ENCODE results near the gene ZNF574. TPM values are rescaled to one million over a fixed set of nuclear protein-coding genes. Genes with fewer than 3 reads are reported as not detected.

The ZNF574 gene
- total RNA-seq, 1 experiment from 2014 or later: 24.6 TPM

DNA sequence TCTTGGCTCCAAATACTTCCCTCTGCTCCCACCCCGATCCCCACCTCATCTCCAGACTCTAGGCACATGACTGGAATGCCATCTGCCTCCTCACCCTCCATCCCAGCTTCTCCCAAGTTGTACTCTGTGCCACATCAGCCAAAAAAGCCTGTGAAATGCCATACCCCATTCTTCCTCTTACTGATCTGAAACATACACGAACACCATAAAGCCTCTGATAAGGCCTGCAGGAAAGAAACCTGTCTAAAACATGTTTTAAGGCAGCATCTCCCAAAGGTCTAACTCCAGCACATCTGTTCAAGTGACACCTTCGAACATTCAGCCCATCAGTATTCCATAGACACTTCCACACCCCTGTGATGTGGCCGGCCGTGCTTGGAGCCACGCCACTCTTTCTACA is 11.5 kb upstream of the ZNF574 start:
- H3K4me3 ChIP-seq (replicated peaks in 1 of 2; ENCODE audit: low read depth in 1 of 2, low read length in 2 of 2): no peak overlapping the region
- ChIA-PET RAD21 (ENCODE audit: low non-redundant PET in 1 of 2, low total read pairs in 2 of 2, uncharacterized antibody in 2 of 2, unreplicated experiment in 2 of 2) (no interaction called here), POLR2A (no interaction called here), CTCF (no interaction called here)
- no peak overlapping the region for H3K9ac ChIP-seq (ENCODE audit: low read length)
- ATAC-seq (no peak), DNase-seq (ENCODE audit: low read depth, low spot score) (no peak)
- no peaks in the 10 kb centered on the region for H4K20me1 ChIP-seq (ENCODE audit: insufficient read depth)
- no peaks in the 10 kb centered on the region for H3K9me3 ChIP-seq (ENCODE audit: control insufficient read depth in 1 of 2, insufficient read depth in 1 of 2, low read depth in 1 of 2, low read length in 2 of 2)
- no TSS peak for BruUV-seq (replicated peaks)
- no peak overlapping the region for H2AFZ ChIP-seq (ENCODE audit: low read depth, low read length, poor library complexity, severe bottlenecking)
- peaks cover 20% of the 10 kb centered on the region; the same call in 1 of the 2 replicates for H3K27me3 ChIP-seq (ENCODE audit: insufficient read depth, low read length)
- TF ChIP-seq, protein P1, sequence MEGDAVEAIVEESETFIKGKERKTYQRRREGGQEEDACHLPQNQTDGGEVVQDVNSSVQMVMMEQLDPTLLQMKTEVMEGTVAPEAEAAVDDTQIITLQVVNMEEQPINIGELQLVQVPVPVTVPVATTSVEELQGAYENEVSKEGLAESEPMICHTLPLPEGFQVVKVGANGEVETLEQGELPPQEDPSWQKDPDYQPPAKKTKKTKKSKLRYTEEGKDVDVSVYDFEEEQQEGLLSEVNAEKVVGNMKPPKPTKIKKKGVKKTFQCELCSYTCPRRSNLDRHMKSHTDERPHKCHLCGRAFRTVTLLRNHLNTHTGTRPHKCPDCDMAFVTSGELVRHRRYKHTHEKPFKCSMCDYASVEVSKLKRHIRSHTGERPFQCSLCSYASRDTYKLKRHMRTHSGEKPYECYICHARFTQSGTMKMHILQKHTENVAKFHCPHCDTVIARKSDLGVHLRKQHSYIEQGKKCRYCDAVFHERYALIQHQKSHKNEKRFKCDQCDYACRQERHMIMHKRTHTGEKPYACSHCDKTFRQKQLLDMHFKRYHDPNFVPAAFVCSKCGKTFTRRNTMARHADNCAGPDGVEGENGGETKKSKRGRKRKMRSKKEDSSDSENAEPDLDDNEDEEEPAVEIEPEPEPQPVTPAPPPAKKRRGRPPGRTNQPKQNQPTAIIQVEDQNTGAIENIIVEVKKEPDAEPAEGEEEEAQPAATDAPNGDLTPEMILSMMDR (IDR thresholded peaks at IDR 0.05 in 2 of 3, conservative IDR thresholded peaks at IDR 0.05 in 1 of 3; ENCODE audit: borderline replicate concordance in 1 of 3, insufficient read depth in 1 of 3, low read depth in 2 of 3, low read length in 2 of 3): no peak
- TF ChIP-seq ZFX (IDR thresholded peaks at IDR 0.05): no peak
- no peak for TF ChIP-seq CBX3 (IDR thresholded peaks at IDR 0.05; ENCODE audit: low read depth)
- no peak for TF ChIP-seq FOSL1 (IDR thresholded peaks at IDR 0.05; ENCODE audit: low read depth)
- TF ChIP-seq SRF (IDR thresholded peaks at IDR 0.05; ENCODE audit: low read depth): no peak
- TF ChIP-seq SIN3A (IDR thresholded peaks at IDR 0.05; ENCODE audit: low read depth): no peak
- H3K36me3 ChIP-seq (ENCODE audit: control insufficient read depth in 1 of 2, insufficient read depth in 2 of 2, low read length in 2 of 2): no peaks in the 10 kb centered on the region
- no peaks in the 10 kb centered on the region; the same call in 1 of the 2 replicates for H3K9me2 ChIP-seq (ENCODE audit: insufficient read depth)
- no peak overlapping the region for H3K27ac ChIP-seq (ENCODE audit: low read depth, low read length)
- H3K4me1 ChIP-seq (ENCODE audit: control insufficient read depth in 1 of 2, insufficient read depth in 2 of 2, low read length in 2 of 2): peaks cover 0 to 8% of the 10 kb centered on the region in 2 experiments; a peak in 2 of 4 replicates
- no peaks in the 10 kb centered on the region for H3K79me2 ChIP-seq (ENCODE audit: insufficient read depth, low read length)
- intact Hi-C loops (cut with micrococcal nuclease): no loop called here
- H3K4me2 ChIP-seq (ENCODE audit: low read length): no peak overlapping the region

DNA sequence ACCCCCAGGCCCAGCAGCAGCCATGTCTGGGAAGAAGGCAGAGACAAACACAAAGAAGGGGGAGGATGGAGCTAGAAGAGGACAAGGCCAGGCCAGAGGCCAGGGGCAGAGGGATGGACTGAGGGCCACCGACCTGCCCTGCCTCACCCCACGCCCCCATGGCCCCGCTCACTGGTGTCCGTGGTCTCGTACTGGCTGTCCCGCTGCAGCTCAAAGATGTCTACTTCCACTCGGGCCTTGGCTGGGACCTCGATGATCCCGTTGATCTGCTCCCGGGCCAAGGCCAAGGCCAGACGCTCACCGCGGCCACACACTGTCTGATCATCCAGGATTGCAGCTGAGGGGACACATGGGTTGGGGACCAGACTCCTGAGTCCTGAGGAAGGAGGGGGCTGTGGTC is 10.9 kb upstream of the ZNF574 start:
- Histone ChIP-seq H3K4me1 (ENCODE audit: control insufficient read depth in 1 of 2, insufficient read depth in 2 of 2, low read length in 2 of 2) (peaks cover 0 to 8% of the 10 kb centered on the region in 2 experiments; a peak in 2 of 4 replicates), H2AFZ (ENCODE audit: low read depth, low read length, poor library complexity, severe bottlenecking) (no peak overlapping the region), H3K9me2 (ENCODE audit: insufficient read depth) (no peaks in the 10 kb centered on the region; the same call in 1 of the 2 replicates), H3K36me3 (ENCODE audit: control insufficient read depth in 1 of 2, insufficient read depth in 2 of 2, low read length in 2 of 2) (no peaks in the 10 kb centered on the region), H3K27ac (ENCODE audit: low read depth, low read length) (no peak overlapping the region), H3K79me2 (ENCODE audit: insufficient read depth, low read length) (no peaks in the 10 kb centered on the region), H3K9ac (ENCODE audit: low read length) (no peak overlapping the region), H3K4me2 (ENCODE audit: low read length) (no peak overlapping the region), H4K20me1 (ENCODE audit: insufficient read depth) (no peaks in the 10 kb centered on the region), H3K4me3 (replicated peaks in 1 of 2; ENCODE audit: low read depth in 1 of 2, low read length in 2 of 2) (no peak overlapping the region), H3K27me3 (ENCODE audit: insufficient read depth, low read length) (peaks cover 20% of the 10 kb centered on the region; the same call in 1 of the 2 replicates), H3K9me3 (ENCODE audit: control insufficient read depth in 1 of 2, insufficient read depth in 1 of 2, low read depth in 1 of 2, low read length in 2 of 2) (no peaks in the 10 kb centered on the region)
- POLR2A ChIA-PET: no interaction called here
- RAD21 ChIA-PET (ENCODE audit: low non-redundant PET in 1 of 2, low total read pairs in 2 of 2, uncharacterized antibody in 2 of 2, unreplicated experiment in 2 of 2): no interaction called here
- DNase-seq (ENCODE audit: low read depth, low spot score) (no peak), ATAC-seq (no peak)
- BruUV-seq (replicated peaks): no TSS peak
- CTCF ChIA-PET: no interaction called here
- intact Hi-C loops (cut with micrococcal nuclease): no loop called here
- TF ChIP-seq CBX3 (IDR thresholded peaks at IDR 0.05; ENCODE audit: low read depth) (no peak), SIN3A (IDR thresholded peaks at IDR 0.05; ENCODE audit: low read depth) (no peak), CEBPB (IDR thresholded peaks at IDR 0.05; ENCODE audit: low read depth) (no peak), EZH2 (IDR thresholded peaks at IDR 0.05) (no peak), JUND (IDR thresholded peaks at IDR 0.05) (no peak), SRF (IDR thresholded peaks at IDR 0.05; ENCODE audit: low read depth) (no peak), SP1 (IDR thresholded peaks at IDR 0.05; ENCODE audit: low read depth) (no peak), FOSL1 (IDR thresholded peaks at IDR 0.05; ENCODE audit: low read depth) (no peak), ZNF274 (IDR thresholded peaks at IDR 0.05; ENCODE audit: low read depth, low read length) (no peak)
- TF ChIP-seq, protein P1 (IDR thresholded peaks at IDR 0.05 in 2 of 3, conservative IDR thresholded peaks at IDR 0.05 in 1 of 3; ENCODE audit: borderline replicate concordance in 1 of 3, insufficient read depth in 1 of 3, low read depth in 2 of 3, low read length in 2 of 3): no peak
- TF ChIP-seq, protein P2, sequence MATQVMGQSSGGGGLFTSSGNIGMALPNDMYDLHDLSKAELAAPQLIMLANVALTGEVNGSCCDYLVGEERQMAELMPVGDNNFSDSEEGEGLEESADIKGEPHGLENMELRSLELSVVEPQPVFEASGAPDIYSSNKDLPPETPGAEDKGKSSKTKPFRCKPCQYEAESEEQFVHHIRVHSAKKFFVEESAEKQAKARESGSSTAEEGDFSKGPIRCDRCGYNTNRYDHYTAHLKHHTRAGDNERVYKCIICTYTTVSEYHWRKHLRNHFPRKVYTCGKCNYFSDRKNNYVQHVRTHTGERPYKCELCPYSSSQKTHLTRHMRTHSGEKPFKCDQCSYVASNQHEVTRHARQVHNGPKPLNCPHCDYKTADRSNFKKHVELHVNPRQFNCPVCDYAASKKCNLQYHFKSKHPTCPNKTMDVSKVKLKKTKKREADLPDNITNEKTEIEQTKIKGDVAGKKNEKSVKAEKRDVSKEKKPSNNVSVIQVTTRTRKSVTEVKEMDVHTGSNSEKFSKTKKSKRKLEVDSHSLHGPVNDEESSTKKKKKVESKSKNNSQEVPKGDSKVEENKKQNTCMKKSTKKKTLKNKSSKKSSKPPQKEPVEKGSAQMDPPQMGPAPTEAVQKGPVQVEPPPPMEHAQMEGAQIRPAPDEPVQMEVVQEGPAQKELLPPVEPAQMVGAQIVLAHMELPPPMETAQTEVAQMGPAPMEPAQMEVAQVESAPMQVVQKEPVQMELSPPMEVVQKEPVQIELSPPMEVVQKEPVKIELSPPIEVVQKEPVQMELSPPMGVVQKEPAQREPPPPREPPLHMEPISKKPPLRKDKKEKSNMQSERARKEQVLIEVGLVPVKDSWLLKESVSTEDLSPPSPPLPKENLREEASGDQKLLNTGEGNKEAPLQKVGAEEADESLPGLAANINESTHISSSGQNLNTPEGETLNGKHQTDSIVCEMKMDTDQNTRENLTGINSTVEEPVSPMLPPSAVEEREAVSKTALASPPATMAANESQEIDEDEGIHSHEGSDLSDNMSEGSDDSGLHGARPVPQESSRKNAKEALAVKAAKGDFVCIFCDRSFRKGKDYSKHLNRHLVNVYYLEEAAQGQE (IDR thresholded peaks at IDR 0.05; ENCODE audit: low read depth): no peak
- TF ChIP-seq, protein P3, sequence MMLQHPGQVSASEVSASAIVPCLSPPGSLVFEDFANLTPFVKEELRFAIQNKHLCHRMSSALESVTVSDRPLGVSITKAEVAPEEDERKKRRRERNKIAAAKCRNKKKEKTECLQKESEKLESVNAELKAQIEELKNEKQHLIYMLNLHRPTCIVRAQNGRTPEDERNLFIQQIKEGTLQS (IDR thresholded peaks at IDR 0.05): no peak

Measured in HCT116 (cell line).